ENCODE results near the gene CENPI. TPM values are rescaled to one million over a fixed set of nuclear protein-coding genes. Genes with fewer than 3 reads are reported as not detected.

Gene CENPI
- 28.9 and 34.7 TPM in 2 replicates for total RNA-seq (2014; rRNA removed)
- percentile 61 among the genes with signal in this experiment for Bru-seq, nascent RNA
- percentile 56 among the genes with signal in this experiment for BruChase-seq, experiment 1, labeled RNA remaining after a 6-hour chase
- BruChase-seq, experiment 2, labeled RNA remaining after a 2-hour chase: percentile 42 among the genes with signal in this experiment
- long read RNA-seq, partial matches to known transcripts: 2 of 7 reads
- long read RNA-seq, other reads (novel, unspliced or antisense): 5 of 7 reads

GRCh38 chrX:101097546-101098453, at the start of gene CENPI:
Gene CENPI (plus strand): TSS chrX:101098204. CDS start chrX:101101071, 2,867 bp downstream.
- no TSS peak for BruUV-seq (replicated peaks)
- Histone ChIP-seq H3F3A (ENCODE audit: low read length, unreplicated experiment) (no peaks in the 10 kb centered on the region), H3K27ac (ENCODE audit: low read length) (no peak within 1 kb of the TSS; the same call in 1 of the 2 replicates), H3K9me2 (replicated peaks; ENCODE audit: low read length) (no peaks in the 10 kb centered on the region), H3K79me2 (ENCODE audit: low read length) (peaks cover 36% of the 10 kb centered on the region), H3K4me1 (ENCODE audit: insufficient read depth, low read length) (peaks cover 27% of the 10 kb centered on the region), H3K4me3 (ENCODE audit: low read length) (peak within 1 kb of the TSS; percentile 90), H3K4me2 (ENCODE audit: low read length) (peak within 1 kb of the TSS; percentile 97), H2AFZ (ENCODE audit: low read length) (peak within 1 kb of the TSS; percentile 98), H3K9ac (ENCODE audit: low read length) (peak within 1 kb of the TSS; percentile 75), H3K36me3 (ENCODE audit: low read depth, low read length) (peaks cover 3% of the 10 kb centered on the region; the same call in 1 of the 2 replicates), H3K9me3 (ENCODE audit: low read length) (no peaks in the 10 kb centered on the region), H3K27me3 (ENCODE audit: low read length) (no peaks in the 10 kb centered on the region), H4K20me1 (ENCODE audit: low read length) (no peaks in the 10 kb centered on the region)
- TF ChIP-seq EZH2phosphoT487 (IDR thresholded peaks at IDR 0.05; ENCODE audit: borderline replicate concordance, low read length) (no peak), EZH2 (IDR thresholded peaks at IDR 0.05; ENCODE audit: low read length, unreplicated experiment) (no peak), CTCF (conservative IDR thresholded peaks at IDR 0.05; ENCODE audit: low read depth, low read length) (no peak)
- intact Hi-C loops (cut with micrococcal nuclease): loop anchor here (2.0 kb wide), 1 partner anchor 45 kb away; the partner anchor contains the start of gene TRMT2B
- peak; percentile 96 for DNase-seq
- ChIA-PET POLR2A (ENCODE audit: unreplicated experiment) (interaction anchor here (0.6 to 0.7 kb wide), 2 partner anchors 8 to 48 kb away, joined by 3 to 17 read pairs; no protein-coding TSS in a partner anchor), CTCF (no interaction called here)
- peak; percentile 97 for ATAC-seq

- Histone ChIP-seq H3K9ac (ENCODE audit: low read length) (peak overlapping the region; percentile 75), H3K4me2 (ENCODE audit: low read length) (peak overlapping the region; percentile 93), H3F3A (ENCODE audit: low read length, unreplicated experiment) (no peaks in the 10 kb centered on the region), H3K36me3 (ENCODE audit: low read depth, low read length) (no peaks in the 10 kb centered on the region), H3K27ac (ENCODE audit: low read length) (peak overlapping the region; percentile 75), H3K9me2 (replicated peaks; ENCODE audit: low read length) (no peaks in the 10 kb centered on the region), H2AFZ (ENCODE audit: low read length) (peak overlapping the region; percentile 83), H3K9me3 (ENCODE audit: low read length) (no peaks in the 10 kb centered on the region), H3K4me3 (ENCODE audit: low read length) (peak overlapping the region; percentile 77), H3K4me1 (ENCODE audit: insufficient read depth, low read length) (peaks cover 4% of the 10 kb centered on the region; the same call in 1 of the 2 replicates), H4K20me1 (ENCODE audit: low read length) (no peaks in the 10 kb centered on the region), H3K79me2 (ENCODE audit: low read length) (peaks cover 16% of the 10 kb centered on the region), H3K27me3 (ENCODE audit: low read length) (no peaks in the 10 kb centered on the region)
- TF ChIP-seq CTCF (conservative IDR thresholded peaks at IDR 0.05; ENCODE audit: low read depth, low read length): no peak
- TF ChIP-seq EZH2 (IDR thresholded peaks at IDR 0.05; ENCODE audit: low read length, unreplicated experiment): no peak
- no peak for TF ChIP-seq EZH2phosphoT487 (IDR thresholded peaks at IDR 0.05; ENCODE audit: borderline replicate concordance, low read length)
- DNase-seq (no peak), ATAC-seq (peak; percentile 3)
- intact Hi-C loops (cut with micrococcal nuclease): no loop called here
- CTCF ChIA-PET: no interaction called here
- POLR2A ChIA-PET (ENCODE audit: unreplicated experiment): interaction anchor here (0.7 kb wide), 1 partner anchor 360 kb away, joined by 7 read pairs; no protein-coding TSS in a partner anchor
- no TSS peak for BruUV-seq (replicated peaks)
Measured at GRCh38 chrX:101051153-101051548, 46.9 kb upstream of the CENPI start.

Data from PC-3 (cell line).